WTC11 (cell line): ENCODE data around the gene MMP7.
"Not testable (repeated sequence)": the region's sequence is repeated elsewhere in the genome, so short reads cannot be mapped to it uniquely, and the experiment has no call there.

ENCODE experiments used
- ESRRA ChIP-seq: sonication (generic); formaldehyde crosslinking; IDR thresholded peaks from 2 replicates; pipeline ENCODE4 v1.8.1; 2022; ENCODE audit warnings: mild to moderate bottlenecking, missing genetic modification reagents, borderline replicate concordance
- TF ChIP-seq, protein P1 (sequence below): sonication (generic); formaldehyde crosslinking; IDR thresholded peaks from 2 replicates; pipeline ENCODE4 v1.8.0; 2022; ENCODE audit warnings: mild to moderate bottlenecking, missing genetic modification reagents
- TF ChIP-seq, protein P2 (sequence below): sonication (generic); formaldehyde crosslinking; IDR thresholded peaks from 2 replicates; pipeline ENCODE4 v1.8.1; 2022; ENCODE audit warnings: mild to moderate bottlenecking, moderate library complexity, missing genetic modification reagents

DNA sequence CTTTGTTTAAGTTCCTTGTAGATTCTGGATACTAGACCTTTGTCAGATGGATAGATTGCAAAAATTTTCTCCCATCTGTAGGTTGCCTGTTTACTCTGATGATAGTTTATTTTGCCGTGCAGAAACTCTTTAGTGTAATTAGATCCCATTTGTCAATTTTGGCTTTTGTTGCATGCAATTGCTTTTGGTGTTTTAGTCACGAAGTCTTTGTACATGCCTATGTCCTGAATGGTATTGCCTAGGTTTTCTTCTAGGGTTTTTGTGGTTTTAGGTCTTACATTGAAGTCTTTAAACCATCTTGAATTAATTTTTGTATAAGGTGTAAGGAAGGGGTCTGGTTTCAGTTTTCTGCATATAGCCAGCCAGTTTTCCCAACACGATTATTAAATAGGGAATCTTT is 27.7 kb downstream of the MMP7 start:
- TF ChIP-seq, protein P1, sequence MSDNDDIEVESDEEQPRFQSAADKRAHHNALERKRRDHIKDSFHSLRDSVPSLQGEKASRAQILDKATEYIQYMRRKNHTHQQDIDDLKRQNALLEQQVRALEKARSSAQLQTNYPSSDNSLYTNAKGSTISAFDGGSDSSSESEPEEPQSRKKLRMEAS (CRISPR knock-in tag): not testable (repeated sequence)
- TF ChIP-seq ESRRA (CRISPR knock-in tag): not testable (repeated sequence)
- TF ChIP-seq, protein P2, sequence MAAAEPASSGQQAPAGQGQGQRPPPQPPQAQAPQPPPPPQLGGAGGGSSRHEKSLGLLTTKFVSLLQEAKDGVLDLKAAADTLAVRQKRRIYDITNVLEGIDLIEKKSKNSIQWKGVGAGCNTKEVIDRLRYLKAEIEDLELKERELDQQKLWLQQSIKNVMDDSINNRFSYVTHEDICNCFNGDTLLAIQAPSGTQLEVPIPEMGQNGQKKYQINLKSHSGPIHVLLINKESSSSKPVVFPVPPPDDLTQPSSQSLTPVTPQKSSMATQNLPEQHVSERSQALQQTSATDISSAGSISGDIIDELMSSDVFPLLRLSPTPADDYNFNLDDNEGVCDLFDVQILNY (CRISPR knock-in tag): not testable (repeated sequence)
